ENCODE results near the gene MRPS16. TPM values are rescaled to one million over a fixed set of nuclear protein-coding genes. Genes with fewer than 3 reads are reported as not detected.

MRPS16 gene
- total and polyA plus RNA-seq, 2 donors from 2014 or later, result 82.9 to 160 TPM

DNA sequence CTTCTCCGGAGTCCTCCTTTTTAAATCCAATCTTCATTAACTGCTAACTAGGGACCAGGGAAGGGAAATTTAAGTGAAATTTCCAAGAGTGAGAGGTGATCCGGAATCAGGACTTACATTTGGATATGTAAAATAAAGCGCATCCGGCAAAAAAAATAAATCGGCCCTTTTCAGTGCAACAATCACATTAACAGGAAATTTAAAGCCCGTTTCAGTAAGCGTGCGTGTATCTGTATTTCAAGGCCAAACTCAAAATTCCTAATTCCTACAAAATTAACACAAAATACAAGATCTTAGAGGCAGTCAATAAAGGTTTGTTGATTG is 6.2 kb downstream of the MRPS16 start:
- peak overlapping the region in 1 of 2 donors; percentile 32 for H3K27ac ChIP-seq (ENCODE audit: low read depth in 2 of 2, low read length in 2 of 2)
- no peak for DNase-seq
- H3K36me3 ChIP-seq (ENCODE audit: control insufficient read depth in 2 of 3, insufficient read depth in 3 of 3, low read length in 3 of 3), result peaks cover 4 to 22% (median 7%) of the 10 kb centered on the region in 3 donors
- no peak for TF ChIP-seq CTCF (IDR thresholded peaks at IDR 0.05; ENCODE audit: borderline replicate concordance, extremely low read depth, insufficient read depth)
- no peaks in the 10 kb centered on the region for H3K9me3 ChIP-seq (ENCODE audit: control insufficient read depth in 2 of 3, insufficient read depth in 1 of 3, low read length in 3 of 3)
- H3K27me3 ChIP-seq (ENCODE audit: control insufficient read depth, insufficient read depth, low read length), result no peaks in the 10 kb centered on the region
- peaks cover 0 to 9% (median 7%) of the 10 kb centered on the region in 3 donors for H3K4me1 ChIP-seq (ENCODE audit: control insufficient read depth in 2 of 3, insufficient read depth in 2 of 3, low read depth in 1 of 3, low read length in 3 of 3)
- H3K9ac ChIP-seq (ENCODE audit: low read length in 3 of 3), result peak overlapping the region; percentile 62 to 89 (median 73)
- H3K4me3 ChIP-seq (ENCODE audit: low read length in 3 of 3), result peak overlapping the region; percentile 86 to 94 (median 90)
- FAIRE-seq, result no peak
- intact Hi-C loops (cut with DNase I), result no loop called here

DNA sequence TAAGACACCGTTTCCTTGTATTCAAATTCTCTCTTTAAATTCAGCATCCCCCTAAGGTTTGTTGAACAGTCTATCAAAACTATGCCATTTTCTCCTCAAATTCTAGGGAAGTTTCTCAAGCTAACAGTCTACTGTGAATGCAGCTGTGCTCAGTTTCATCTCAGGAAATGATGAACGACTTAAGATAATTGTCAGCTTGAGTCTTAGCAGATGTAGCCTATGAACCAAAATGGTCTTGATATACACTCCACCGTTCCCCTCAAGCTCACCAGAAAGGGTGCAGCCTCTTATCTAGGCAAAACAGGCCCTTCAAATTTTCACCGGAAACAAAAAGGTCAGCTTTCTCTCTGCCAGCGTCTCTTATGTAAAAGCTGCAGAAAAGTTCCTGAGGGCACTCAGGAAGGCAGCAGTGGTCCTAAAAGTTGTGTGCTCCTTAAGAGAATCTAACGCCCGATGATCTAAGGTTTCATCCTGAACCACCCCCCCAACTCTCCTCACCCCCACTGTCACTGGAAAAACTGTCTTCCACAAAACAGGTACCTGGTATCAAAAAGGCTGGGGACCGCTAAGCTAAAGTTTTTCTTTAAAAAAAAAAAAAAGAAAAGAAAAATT is 7.5 kb downstream of the MRPS16 start:
- FAIRE-seq (no peak), DNase-seq (no peak)
- no peaks in the 10 kb centered on the region for H3K9me3 ChIP-seq (ENCODE audit: control insufficient read depth in 2 of 3, insufficient read depth in 1 of 3, low read length in 3 of 3)
- H3K4me1 ChIP-seq (ENCODE audit: control insufficient read depth in 2 of 3, insufficient read depth in 2 of 3, low read depth in 1 of 3, low read length in 3 of 3), result peaks cover 0 to 9% (median 7%) of the 10 kb centered on the region in 3 donors
- no peak overlapping the region for H3K27ac ChIP-seq (ENCODE audit: low read depth in 2 of 2, low read length in 2 of 2)
- intact Hi-C loops (cut with DNase I), result no loop called here
- H3K4me3 ChIP-seq (ENCODE audit: low read length in 3 of 3), result no peak overlapping the region
- H3K36me3 ChIP-seq (ENCODE audit: control insufficient read depth in 2 of 3, insufficient read depth in 3 of 3, low read length in 3 of 3), result peaks cover 6 to 15% (median 12%) of the 10 kb centered on the region in 3 donors
- no peak for TF ChIP-seq CTCF (IDR thresholded peaks at IDR 0.05; ENCODE audit: borderline replicate concordance, extremely low read depth, insufficient read depth)
- no peak overlapping the region for H3K9ac ChIP-seq (ENCODE audit: low read length in 3 of 3)
- H3K27me3 ChIP-seq (ENCODE audit: control insufficient read depth, insufficient read depth, low read length), result no peaks in the 10 kb centered on the region

- no peaks in the 10 kb centered on the region for H3K27me3 ChIP-seq (ENCODE audit: control insufficient read depth, insufficient read depth, low read length)
- no peak overlapping the region for H3K4me3 ChIP-seq (ENCODE audit: low read length in 3 of 3)
- FAIRE-seq (no peak), DNase-seq (no peak)
- H3K36me3 ChIP-seq (ENCODE audit: control insufficient read depth in 2 of 3, insufficient read depth in 3 of 3, low read length in 3 of 3), result peaks cover 7 to 21% (median 13%) of the 10 kb centered on the region in 3 donors
- no peak for TF ChIP-seq CTCF (IDR thresholded peaks at IDR 0.05; ENCODE audit: borderline replicate concordance, extremely low read depth, insufficient read depth)
- no peak overlapping the region for H3K27ac ChIP-seq (ENCODE audit: low read depth in 2 of 2, low read length in 2 of 2)
- intact Hi-C loops (cut with DNase I), result no loop called here
- H3K9me3 ChIP-seq (ENCODE audit: control insufficient read depth in 2 of 3, insufficient read depth in 1 of 3, low read length in 3 of 3), result no peaks in the 10 kb centered on the region
- H3K4me1 ChIP-seq (ENCODE audit: control insufficient read depth in 2 of 3, insufficient read depth in 2 of 3, low read depth in 1 of 3, low read length in 3 of 3), result no peaks in the 10 kb centered on the region
- no peak overlapping the region for H3K9ac ChIP-seq (ENCODE audit: low read length in 3 of 3)
Measured at GRCh38 chr10:73239908-73240307, 12.5 kb downstream of the MRPS16 start.

Measured in kidney (tissue), 14 donors.